ENCODE measurements around the gene PTK6.

DNA sequence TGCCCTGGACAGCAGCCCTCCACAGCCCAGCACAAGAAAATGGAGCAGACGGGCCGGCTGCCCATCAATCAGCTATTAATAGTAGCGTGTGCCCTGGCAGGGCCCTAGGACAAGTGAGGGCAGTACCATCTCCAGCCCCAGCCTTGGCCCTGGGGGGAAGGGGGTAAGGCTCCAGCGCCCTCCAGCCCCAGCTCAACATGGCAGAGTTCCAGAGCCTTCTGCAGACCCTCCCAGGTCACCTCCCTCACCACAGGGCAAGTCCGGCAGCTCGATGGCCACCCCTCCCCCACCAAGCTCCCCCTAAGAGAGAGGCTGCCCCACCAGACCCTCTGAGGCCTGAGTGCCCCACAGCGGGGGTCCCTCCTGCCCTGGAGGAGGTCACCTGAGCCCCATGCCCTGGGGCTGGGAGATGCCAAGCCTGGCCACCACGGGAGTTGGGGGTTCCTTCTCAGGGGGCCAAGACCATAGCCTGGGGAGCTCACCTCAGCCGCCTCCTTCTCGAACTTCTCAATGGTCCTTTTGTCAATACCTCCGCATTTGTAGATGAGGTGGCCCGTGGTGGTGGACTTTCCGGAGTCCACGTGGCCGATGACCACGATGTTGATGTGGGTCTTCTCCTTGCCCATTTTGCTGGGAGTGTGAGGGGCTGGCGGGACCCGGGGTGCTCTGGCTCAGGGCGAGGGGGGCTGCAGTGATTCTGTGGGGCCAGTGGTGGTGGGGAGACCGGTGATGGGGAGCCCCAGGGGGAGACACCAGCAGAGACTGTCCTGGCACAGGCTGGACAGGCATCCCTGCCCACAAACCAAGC, 39.8 kb downstream of the PTK6 start:
- TF ChIP-seq POLR2AphosphoS5 (IDR thresholded peaks at IDR 0.05; ENCODE audit: low read depth, low read length) (no peak), TAF1 (IDR thresholded peaks at IDR 0.05; ENCODE audit: borderline replicate concordance, insufficient read depth, low read length) (no peak), SIN3A (IDR thresholded peaks at IDR 0.05; ENCODE audit: borderline replicate concordance, insufficient read depth, low read length) (no peak), FOXP2 (optimal IDR thresholded peaks at IDR 0.05; ENCODE audit: borderline replicate concordance, extremely low read depth, extremely low read length, insufficient read depth) (no peak)
- TF ChIP-seq, protein P1, sequence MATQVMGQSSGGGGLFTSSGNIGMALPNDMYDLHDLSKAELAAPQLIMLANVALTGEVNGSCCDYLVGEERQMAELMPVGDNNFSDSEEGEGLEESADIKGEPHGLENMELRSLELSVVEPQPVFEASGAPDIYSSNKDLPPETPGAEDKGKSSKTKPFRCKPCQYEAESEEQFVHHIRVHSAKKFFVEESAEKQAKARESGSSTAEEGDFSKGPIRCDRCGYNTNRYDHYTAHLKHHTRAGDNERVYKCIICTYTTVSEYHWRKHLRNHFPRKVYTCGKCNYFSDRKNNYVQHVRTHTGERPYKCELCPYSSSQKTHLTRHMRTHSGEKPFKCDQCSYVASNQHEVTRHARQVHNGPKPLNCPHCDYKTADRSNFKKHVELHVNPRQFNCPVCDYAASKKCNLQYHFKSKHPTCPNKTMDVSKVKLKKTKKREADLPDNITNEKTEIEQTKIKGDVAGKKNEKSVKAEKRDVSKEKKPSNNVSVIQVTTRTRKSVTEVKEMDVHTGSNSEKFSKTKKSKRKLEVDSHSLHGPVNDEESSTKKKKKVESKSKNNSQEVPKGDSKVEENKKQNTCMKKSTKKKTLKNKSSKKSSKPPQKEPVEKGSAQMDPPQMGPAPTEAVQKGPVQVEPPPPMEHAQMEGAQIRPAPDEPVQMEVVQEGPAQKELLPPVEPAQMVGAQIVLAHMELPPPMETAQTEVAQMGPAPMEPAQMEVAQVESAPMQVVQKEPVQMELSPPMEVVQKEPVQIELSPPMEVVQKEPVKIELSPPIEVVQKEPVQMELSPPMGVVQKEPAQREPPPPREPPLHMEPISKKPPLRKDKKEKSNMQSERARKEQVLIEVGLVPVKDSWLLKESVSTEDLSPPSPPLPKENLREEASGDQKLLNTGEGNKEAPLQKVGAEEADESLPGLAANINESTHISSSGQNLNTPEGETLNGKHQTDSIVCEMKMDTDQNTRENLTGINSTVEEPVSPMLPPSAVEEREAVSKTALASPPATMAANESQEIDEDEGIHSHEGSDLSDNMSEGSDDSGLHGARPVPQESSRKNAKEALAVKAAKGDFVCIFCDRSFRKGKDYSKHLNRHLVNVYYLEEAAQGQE (IDR thresholded peaks at IDR 0.05; ENCODE audit: insufficient read depth in 1 of 2, low read depth in 2 of 2, low read length in 2 of 2): no peak
